ENCODE measurements around the gene OPRL1.

OPRL1 gene

GRCh38 chr20:64072498-64073063 is 7.3 kb upstream of the OPRL1 start:
- no peak for DNase-seq (ENCODE audit: low spot score)

- DNase-seq (ENCODE audit: low spot score): no peak
These were observed 6.3 kb upstream of the OPRL1 start for GRCh38 chr20:64073476-64074183.

DNA sequence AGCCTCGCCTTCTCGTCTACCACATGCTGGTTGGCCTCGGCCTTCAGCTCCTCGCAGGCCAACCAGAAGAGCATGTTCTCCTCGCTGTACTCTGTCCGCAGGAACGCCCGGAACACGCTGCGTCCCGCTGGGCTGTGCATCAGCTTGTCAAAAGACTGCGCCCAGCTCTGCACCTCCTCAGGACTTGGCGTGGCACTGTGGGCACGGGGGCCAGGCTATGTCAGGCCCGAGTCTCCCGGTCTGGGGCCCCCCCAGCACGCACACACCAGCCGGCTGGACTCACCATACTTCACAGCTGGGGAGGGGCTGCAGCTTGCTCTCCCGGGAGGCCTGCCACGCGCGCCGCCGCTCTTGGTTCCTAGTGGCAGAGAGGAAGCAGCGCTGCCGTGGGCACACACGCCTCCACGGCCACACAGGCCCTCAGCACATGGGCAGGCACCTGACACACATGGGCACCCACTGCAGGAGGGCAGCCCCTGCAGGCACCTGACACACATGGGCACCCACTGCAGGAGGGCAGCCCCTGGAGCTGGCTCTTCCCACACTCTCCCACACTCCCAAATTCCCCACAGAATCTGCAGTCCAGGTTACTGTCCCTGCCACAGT is 5.6 kb upstream of the OPRL1 start:
- no peak for DNase-seq (ENCODE audit: low spot score)

- DNase-seq (ENCODE audit: low spot score): no peak
These were observed 4.9 kb upstream of the OPRL1 start for GRCh38 chr20:64074963-64075362.

- DNase-seq (ENCODE audit: low spot score): no peak
These were observed 4.3 kb upstream of the OPRL1 start for GRCh38 chr20:64075556-64075955.

DNA sequence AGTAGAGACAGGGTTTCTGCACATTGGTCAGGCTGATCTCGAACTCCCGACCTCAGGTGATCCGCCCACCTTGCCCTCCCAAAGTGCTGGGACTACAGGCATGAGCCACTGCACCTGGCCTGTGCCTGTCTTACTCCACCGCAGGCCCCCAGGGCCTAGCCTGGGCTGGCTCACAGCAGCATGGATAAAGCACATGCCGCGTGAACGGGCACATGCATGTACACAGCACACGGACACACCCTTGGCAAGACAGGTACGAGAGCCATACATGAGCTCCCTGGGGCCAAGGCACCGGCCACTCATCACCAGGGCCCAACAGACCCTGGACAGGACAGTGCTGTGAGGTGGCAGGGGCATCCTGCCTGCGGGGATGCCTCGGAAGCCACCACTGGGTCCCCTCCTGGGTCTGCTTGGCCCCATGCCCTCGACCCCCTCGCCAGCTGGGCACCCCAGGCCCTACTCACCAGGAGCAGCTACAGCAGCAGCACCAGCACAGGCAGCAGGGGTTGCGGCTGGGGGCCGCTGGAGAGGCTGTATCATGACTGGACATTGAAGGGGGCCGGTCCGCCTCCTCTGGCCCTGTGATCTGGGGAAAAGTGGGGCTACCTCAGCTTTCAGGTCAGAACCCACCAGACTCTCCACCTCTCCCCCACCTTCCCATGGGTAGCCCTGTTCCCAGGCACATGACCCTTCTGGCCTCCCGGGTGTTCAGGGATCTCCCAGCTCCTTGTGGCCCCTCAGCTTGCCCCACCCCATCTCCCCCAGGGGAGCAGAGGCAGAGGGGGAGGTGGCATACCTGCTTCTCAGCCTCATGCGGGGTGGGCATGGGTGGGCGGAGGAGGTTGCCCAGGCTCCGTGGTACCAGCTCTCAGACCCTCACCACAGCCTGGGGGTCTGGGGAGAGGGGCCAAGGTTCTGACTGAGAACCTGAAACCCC is 3.6 kb upstream of the OPRL1 start:
- DNase-seq (ENCODE audit: low spot score): no peak

DNA sequence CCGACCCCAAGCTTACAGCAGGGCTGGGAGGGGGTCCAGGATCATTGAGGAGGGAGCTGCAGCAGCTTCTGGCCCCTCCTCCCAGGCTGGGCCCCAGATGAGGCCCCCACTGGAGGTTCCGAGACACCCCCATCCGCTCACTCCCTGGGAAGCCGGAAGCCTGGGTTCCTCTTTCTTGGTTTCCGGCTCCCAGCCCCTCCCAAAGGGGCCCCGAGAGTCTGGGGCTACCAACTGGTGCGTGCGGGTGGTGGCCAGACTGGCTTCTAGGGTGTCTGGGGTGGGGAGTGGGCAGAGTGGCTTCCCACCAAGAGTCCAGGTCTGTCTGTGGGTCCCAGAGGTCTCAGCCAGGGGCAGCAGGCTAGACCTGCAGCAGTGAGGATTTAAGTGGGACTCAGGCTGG is 2.8 kb upstream of the OPRL1 start:
- peak; percentile 52 for DNase-seq (ENCODE audit: low spot score)

- no peak for DNase-seq (ENCODE audit: low spot score)
These were observed 2.4 kb upstream of the OPRL1 start for GRCh38 chr20:64077541-64077875.

DNA sequence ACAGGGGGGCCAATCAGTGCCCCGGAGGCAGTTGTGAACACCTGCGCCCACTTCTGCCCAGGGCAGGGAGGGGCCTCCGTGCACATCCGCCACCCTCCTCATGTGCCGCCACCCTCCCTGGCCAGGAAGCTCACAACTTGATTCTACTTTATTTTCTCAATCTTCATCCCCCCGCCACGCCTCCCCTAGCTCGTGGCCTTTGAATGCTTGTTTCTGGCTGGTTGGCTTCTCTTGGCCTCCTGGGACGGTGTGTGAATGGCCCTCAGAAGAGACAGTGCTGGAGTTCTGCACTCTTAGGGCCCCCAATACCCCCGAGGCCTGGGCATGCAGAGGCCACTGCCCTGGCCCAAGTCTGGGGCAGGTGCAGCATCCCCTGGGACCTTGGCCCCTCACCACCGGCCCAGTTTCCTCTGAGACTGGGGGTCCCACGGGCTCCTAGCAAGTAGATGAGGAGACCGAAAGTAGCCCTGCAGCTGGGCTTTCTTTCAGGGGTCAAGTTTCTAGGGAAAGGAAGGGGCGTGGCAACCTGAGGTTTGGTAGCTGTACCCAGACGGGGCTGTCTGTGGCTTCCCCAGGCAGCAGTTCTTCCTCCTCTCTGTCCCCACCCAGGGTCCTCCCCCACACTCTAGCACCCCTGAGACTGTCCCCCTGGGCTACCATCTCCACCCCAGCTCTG is 1.9 kb upstream of the OPRL1 start:
- DNase-seq (ENCODE audit: low spot score): no peak

GRCh38 chr20:64078934-64079272 is 979 bp upstream of the OPRL1 start:
- DNase-seq (ENCODE audit: low spot score): no peak

DNA sequence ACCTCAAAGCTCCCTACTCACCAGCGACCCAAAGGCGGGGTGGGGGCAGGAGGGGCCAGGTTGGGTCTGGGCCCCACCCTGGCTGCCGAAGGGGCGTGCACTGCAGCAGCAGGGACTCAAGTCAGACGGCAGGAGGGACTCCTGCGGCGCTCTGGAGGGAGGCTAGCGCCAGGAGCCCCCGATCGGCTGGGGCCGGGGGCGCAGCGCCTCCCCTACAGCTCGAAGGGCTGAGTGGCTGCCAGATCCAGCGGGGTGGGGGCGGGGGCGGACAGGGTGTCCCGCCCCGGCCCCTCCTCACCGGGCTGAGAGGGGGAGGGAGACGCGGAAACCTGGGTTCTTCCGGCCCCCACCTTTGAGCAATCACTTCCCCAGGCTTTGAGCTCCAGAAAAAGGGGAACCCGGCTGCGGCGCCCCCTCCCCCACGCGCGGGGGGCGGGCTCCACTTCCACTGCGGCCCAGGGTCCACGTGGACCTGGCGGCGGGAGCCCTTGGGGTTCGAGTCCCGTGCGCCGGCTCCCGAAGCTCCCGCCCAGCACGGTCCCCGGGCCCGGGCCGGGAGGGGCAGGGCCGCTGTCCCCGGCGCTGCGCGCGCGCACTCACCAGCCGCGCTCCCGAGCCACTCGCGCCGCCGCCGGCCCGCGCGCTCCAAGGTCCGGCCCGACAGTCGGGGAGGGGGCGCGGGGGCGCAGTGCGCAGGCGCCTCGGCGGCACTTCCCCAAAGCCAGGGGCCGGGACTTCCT is 439 bp upstream of the OPRL1 start, which contains the start of gene RGS19:
RGS19 (minus strand) TSS at position 246 of the 740 bp plus-strand sequence. CDS start 2,632 bp downstream, outside the sequence.
- DNase-seq (ENCODE audit: low spot score): peak; percentile 55

GRCh38 chr20:64080813-64081623 is 1.1 kb downstream of the OPRL1 start:
- no peak for DNase-seq (ENCODE audit: low spot score)

DNA sequence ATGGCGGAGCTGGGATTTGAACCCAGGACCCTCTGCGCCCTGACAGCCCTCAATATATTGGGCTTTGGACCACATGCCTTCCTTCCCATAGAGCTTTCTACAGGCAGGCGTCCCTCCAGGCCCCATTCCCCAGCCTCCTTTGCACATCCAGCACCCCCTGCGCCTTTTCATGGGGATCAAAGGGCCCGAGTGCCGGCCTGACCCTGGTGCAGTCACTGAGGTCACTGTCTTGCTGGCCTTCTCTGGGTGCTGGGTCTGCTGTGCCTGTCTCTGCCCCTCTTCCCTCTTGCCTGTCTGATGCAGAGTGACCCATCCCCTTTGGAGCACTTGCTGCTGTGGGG is 1.7 kb downstream of the OPRL1 start:
- DNase-seq (ENCODE audit: low spot score): no peak

DNA sequence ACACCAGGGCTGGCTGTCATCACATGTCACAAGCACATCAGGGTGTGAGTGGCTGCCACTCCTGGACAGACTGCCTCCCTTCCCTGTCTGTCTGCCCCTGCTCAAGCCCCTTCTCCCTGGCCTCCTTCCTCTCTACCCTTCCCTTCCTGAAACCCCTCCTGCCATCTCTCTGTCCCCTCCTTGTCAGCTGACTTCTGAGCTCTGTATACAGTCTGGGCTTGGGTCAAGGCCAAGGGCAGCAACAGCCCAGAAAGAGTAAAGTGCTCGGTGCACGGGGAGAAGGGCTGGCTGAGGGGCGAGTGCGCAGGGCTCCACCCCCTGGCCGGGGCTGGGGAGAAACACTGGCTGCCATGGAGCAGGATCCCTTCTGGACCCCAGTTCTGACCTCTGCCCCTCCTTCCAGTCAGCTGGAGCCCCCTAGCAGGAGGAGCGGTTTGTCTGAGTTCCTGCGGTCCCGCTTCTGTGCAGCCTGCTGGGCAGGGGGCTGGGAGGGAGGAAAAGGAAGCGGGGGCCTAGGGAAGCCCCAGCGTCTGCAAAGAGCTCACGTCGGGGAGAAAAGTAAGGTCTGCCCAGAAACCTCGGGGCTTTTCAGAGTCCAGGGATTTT is 2.3 kb downstream of the OPRL1 start:
- no peak for DNase-seq (ENCODE audit: low spot score)

DNA sequence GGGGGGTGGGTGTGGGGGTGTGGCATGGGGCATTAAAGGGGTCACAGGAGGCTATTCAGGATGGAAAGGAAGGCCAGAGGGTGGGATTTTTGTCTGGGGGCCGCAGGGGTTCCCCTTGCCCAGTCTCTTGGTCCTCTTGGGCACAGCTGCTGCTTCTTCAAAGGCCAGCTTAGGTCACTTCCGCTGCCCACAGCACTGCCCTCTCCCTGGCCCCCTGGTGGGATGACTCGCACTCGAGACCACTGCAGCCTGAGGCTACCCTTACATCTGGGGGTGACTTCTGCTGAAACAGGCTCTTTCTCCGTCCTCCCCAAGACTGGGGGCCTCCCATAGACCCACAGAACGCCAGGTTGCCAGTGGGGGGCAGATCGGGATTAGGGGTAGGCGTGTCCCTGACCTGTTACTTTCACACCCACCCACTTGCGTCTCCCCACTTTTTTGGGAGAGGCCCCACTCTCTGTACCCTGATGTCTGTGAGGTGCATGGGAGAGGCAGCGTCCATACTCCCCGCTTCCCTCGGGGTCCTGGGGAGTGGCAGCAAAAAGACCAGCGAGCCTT is 3.0 kb downstream of the OPRL1 start:
- no peak for DNase-seq (ENCODE audit: low spot score)

DNA sequence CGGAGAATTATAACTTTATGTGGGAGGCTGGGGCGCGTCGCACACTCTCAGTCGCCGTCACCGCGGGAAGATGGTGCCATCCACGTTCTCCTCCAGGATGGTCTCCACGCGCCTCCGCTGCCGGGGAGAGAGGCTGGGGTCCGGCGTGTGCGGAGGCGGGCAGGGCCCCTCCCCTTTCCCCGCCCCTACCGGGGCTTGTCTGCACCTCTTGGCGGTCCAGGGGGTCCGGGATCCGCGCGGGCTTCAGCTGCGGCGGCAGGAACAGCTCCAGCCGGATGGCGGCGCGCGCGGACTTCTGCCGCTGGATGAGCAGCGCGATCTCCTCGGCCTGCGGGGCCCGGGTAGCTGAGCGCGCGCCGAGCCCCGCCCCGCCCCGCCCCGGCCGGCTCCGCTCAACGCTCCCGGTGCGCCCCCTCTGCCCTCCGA is 3.5 kb downstream of the OPRL1 start:
- no peak for DNase-seq (ENCODE audit: low spot score)

DNA sequence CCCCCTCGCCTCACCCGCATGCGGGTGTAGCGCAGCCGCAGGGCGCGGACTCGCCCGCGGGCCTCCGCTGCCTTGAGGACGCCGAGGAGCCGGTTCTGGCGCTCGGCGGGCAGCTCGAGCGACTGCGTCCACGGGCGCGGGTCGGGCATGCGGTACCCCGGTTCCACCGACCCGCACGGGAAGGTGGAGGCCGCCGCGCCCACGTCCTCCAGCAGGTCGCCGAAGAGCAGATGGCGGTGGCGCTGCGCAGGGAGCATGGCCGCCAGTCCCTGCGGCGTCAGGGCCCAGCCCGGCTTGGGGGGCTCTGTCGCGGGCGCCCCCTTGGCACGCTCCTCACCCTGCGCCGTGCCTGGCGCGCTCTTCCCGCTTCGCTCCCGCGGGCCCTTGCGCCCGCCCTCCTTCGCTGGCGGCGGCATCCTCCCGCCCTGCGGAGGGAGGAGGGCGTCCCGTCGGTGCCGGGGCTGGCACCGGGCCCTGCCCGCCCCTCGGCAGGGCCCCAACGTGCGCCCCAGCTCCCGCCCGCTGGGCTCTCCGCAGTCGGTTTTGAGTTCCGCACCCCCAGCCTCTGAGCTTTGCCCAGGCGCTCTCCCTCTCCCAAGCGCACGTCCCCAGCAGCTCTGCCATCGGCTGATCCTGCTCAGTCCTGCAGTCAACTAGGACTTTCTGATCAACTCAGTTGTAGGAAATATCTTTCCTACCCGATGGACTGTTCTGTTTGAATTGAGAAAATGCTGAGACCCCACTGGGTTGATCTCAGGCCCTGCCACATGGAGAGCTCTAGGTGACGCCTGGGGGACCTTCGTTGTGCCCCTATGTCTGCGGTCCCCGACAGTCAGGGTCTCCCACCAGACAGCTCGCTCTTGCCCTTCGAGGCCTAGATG is 4.2 kb downstream of the OPRL1 start, which contains the start of gene LKAAEAR1:
LKAAEAR1 (minus strand) TSS at position 595 of the 881 bp plus-strand sequence; CDS start at position 416, 179 bp downstream.
- DNase-seq (ENCODE audit: low spot score): no peak

DNA sequence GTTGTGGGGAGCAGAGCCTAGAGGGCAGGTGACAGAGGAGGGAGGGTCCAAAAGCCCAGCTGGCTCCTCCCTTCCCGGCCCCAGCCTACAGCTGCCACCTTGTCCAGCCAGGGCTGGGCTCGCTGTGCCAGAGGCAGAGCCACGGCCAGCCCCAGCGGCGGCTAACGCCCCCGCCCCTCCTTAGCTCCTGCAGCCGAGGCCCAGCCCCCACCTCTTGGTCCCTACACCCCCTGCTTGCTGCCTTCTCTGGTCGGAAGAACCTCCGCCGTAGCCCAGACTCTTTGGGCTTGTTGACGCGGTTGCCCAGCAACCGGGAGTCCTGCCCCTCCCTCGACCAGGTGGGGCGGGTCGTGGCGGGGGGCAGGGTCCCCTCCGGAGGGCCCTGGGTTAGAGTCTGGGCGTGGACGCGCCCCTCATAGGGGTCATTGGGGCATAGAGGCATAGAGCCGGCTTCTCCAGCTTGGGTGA is 4.8 kb downstream of the OPRL1 start:
- no peak for DNase-seq (ENCODE audit: low spot score)

Data from pons (tissue), 1 donor.